ENCODE data around the gene DNAJC6. TPM values are rescaled to one million over a fixed set of nuclear protein-coding genes. Genes with fewer than 3 reads are reported as not detected.

The DNAJC6 gene
- total and polyA plus RNA-seq, 2 of the 13 experiments (the other 11 are each of a cell fraction or from before 2014, with no cell fraction given) = 1.0 to 1.6 TPM

- TF ChIP-seq ZNF687 (CRISPR knock-in tag; IDR thresholded peaks at IDR 0.05) (peak; percentile 56; the same call in 1 of the 2 replicates), NCOA1 (CRISPR knock-in tag; IDR thresholded peaks at IDR 0.05) (no peak), ZFY (CRISPR knock-in tag; IDR thresholded peaks at IDR 0.05) (peak; percentile 42), SETDB1 (CRISPR knock-in tag; IDR thresholded peaks at IDR 0.05; ENCODE audit: borderline replicate concordance) (no peak), GLI4 (CRISPR knock-in tag; IDR thresholded peaks at IDR 0.05; ENCODE audit: borderline replicate concordance) (0 out of 2 replicates have a peak, but pooled peaks have one; percentile 51), ZNF430 (CRISPR knock-in tag; IDR thresholded peaks at IDR 0.05) (peak; percentile 52; the same call in 1 of the 2 replicates), PITX1 (CRISPR knock-in tag; IDR thresholded peaks at IDR 0.05) (peak; percentile 75; the same call in 1 of the 2 replicates), ZNF605 (CRISPR knock-in tag; IDR thresholded peaks at IDR 0.05) (peak; percentile 83), ZNF24 (IDR thresholded peaks at IDR 0.05) (no peak), ZC3H13 (CRISPR knock-in tag; IDR thresholded peaks at IDR 0.05) (0 out of 2 replicates have a peak, but pooled peaks have one; percentile 50), ZNF512B (CRISPR knock-in tag; IDR thresholded peaks at IDR 0.05; ENCODE audit: borderline replicate concordance) (no peak), NFKB2 (CRISPR knock-in tag; IDR thresholded peaks at IDR 0.05; ENCODE audit: borderline replicate concordance) (peak; percentile 61; the same call in 1 of the 2 replicates), ZNF780A (CRISPR knock-in tag; IDR thresholded peaks at IDR 0.05) (peak; percentile 49; the same call in 1 of the 2 replicates), ELF4 (CRISPR knock-in tag; IDR thresholded peaks at IDR 0.05; ENCODE audit: borderline replicate concordance) (0 out of 2 replicates have a peak, but pooled peaks have one; percentile 24)
- TF ChIP-seq, protein P1, sequence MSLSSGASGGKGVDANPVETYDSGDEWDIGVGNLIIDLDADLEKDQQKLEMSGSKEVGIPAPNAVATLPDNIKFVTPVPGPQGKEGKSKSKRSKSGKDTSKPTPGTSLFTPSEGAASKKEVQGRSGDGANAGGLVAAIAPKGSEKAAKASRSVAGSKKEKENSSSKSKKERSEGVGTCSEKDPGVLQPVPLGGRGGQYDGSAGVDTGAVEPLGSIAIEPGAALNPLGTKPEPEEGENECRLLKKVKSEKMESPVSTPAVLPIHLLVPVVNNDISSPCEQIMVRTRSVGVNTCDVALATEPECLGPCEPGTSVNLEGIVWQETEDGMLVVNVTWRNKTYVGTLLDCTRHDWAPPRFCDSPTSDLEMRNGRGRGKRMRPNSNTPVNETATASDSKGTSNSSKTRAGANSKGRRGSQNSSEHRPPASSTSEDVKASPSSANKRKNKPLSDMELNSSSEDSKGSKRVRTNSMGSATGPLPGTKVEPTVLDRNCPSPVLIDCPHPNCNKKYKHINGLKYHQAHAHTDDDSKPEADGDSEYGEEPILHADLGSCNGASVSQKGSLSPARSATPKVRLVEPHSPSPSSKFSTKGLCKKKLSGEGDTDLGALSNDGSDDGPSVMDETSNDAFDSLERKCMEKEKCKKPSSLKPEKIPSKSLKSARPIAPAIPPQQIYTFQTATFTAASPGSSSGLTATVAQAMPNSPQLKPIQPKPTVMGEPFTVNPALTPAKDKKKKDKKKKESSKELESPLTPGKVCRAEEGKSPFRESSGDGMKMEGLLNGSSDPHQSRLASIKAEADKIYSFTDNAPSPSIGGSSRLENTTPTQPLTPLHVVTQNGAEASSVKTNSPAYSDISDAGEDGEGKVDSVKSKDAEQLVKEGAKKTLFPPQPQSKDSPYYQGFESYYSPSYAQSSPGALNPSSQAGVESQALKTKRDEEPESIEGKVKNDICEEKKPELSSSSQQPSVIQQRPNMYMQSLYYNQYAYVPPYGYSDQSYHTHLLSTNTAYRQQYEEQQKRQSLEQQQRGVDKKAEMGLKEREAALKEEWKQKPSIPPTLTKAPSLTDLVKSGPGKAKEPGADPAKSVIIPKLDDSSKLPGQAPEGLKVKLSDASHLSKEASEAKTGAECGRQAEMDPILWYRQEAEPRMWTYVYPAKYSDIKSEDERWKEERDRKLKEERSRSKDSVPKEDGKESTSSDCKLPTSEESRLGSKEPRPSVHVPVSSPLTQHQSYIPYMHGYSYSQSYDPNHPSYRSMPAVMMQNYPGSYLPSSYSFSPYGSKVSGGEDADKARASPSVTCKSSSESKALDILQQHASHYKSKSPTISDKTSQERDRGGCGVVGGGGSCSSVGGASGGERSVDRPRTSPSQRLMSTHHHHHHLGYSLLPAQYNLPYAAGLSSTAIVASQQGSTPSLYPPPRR (CRISPR knock-in tag; IDR thresholded peaks at IDR 0.05; ENCODE audit: borderline replicate concordance) = peak; percentile 57; the same call in 1 of the 2 replicates
Observed at GRCh38 chr1:65419681-65420589, 110.6 kb downstream of the DNAJC6 start (continued).
